Liver (tissue), 9 donors: ENCODE results near the gene C16orf74. TPM values are rescaled to one million over a fixed set of nuclear protein-coding genes. Genes with fewer than 3 reads are reported as not detected.

Source experiments
- DNase-seq: peaks from one replicate; pipeline ENCODE4 v3.0.0-alpha.2; 2017; ENCODE audit warnings: low spot score
- H3K27ac ChIP-seq, 2 donors: one replicate each; pipeline ENCODE4 v1.7.0; 2013; ENCODE audit warnings: inconsistent platforms in 2 of 2, low read length in 2 of 2, control low read depth in 1 of 2, low read depth in 1 of 2, mild to moderate bottlenecking in 1 of 2
- H3K27me3 ChIP-seq, 4 donors: one replicate each; pipeline versions ENCODE4 v1.6.1 to v1.7.0; 2013; ENCODE audit warnings: low read length in 3 of 4, inconsistent platforms in 1 of 4, mild to moderate bottlenecking in 1 of 4, moderate library complexity in 1 of 4; ENCODE audit not compliant: control insufficient read depth in 4 of 4, insufficient read depth in 4 of 4
- H3K36me3 ChIP-seq, 4 donors: one replicate each; pipeline versions ENCODE4 v1.6.1 to v1.7.0; 2013; ENCODE audit warnings: low read length in 3 of 4, mild to moderate bottlenecking in 3 of 4, low read depth in 1 of 4, moderate library complexity in 1 of 4; ENCODE audit not compliant: control insufficient read depth in 4 of 4, insufficient read depth in 3 of 4
- H3K4me1 ChIP-seq, 4 donors: one replicate each; pipeline versions ENCODE4 v1.6.1 to v1.7.0; 2013; ENCODE audit warnings: low read length in 3 of 4, mild to moderate bottlenecking in 3 of 4, moderate library complexity in 1 of 4; ENCODE audit not compliant: control insufficient read depth in 4 of 4, insufficient read depth in 4 of 4
- H3K4me3 ChIP-seq, 3 donors: one replicate each; pipeline versions ENCODE4 v1.6.1 to v1.7.0; 2013; ENCODE audit warnings: low read length in 3 of 3, control low read depth in 1 of 3, low read depth in 1 of 3, mild to moderate bottlenecking in 1 of 3
- H3K9ac ChIP-seq, 2 donors: one replicate each; pipeline ENCODE4 v1.7.0; 2013; ENCODE audit warnings: low read length in 2 of 2, mild to moderate bottlenecking in 2 of 2, moderate library complexity in 2 of 2, control low read depth in 1 of 2, low read depth in 1 of 2
- H3K9me3 ChIP-seq, 4 donors: one replicate each; pipeline versions ENCODE4 v1.6.1 to v1.7.0; 2013; ENCODE audit warnings: low read length in 3 of 4; ENCODE audit not compliant: control insufficient read depth in 4 of 4
- EGR1 ChIP-seq, 2 donors: IDR thresholded peaks; 2 replicates each; pipeline ENCODE4 v1.6.1; 2016 to 2018; ENCODE audit warnings: antibody characterized with exemption in 2 of 2, low read depth in 2 of 2
- FOXA1 ChIP-seq: IDR thresholded peaks from 2 replicates; pipeline ENCODE4 v1.6.1; 2016; ENCODE audit warnings: antibody characterized with exemption
- FOXA2 ChIP-seq: IDR thresholded peaks from 2 replicates; pipeline ENCODE4 v1.6.1; 2016; ENCODE audit warnings: antibody characterized with exemption
- GABPA ChIP-seq, 2 donors: IDR thresholded peaks in 1 of 2; conservative IDR thresholded peaks in 1 of 2; 2 replicates each; pipeline ENCODE4 v1.6.1; 2016; ENCODE audit warnings: antibody characterized with exemption in 2 of 2, mild to moderate bottlenecking in 1 of 2, moderate library complexity in 1 of 2
- HNF4A ChIP-seq, 2 donors: conservative IDR thresholded peaks; 2 replicates each; pipeline ENCODE4 v1.6.1; 2016; ENCODE audit warnings: antibody characterized with exemption in 2 of 2, mild to moderate bottlenecking in 2 of 2
- HNF4G ChIP-seq: IDR thresholded peaks from 2 replicates; pipeline ENCODE4 v1.6.1; 2016; ENCODE audit warnings: antibody characterized with exemption
- JUND ChIP-seq, 2 donors: IDR thresholded peaks; 2 replicates each; pipeline ENCODE4 v1.6.1; 2016; ENCODE audit warnings: antibody characterized with exemption in 2 of 2
- NR2F2 ChIP-seq: IDR thresholded peaks from 2 replicates; pipeline ENCODE4 v1.6.1; 2016; ENCODE audit warnings: antibody characterized with exemption
- RAD21 ChIP-seq, 2 donors: IDR thresholded peaks; 2 replicates each; pipeline ENCODE4 v1.6.1; 2016; ENCODE audit warnings: antibody characterized with exemption in 2 of 2, mild to moderate bottlenecking in 2 of 2
- RXRA ChIP-seq, 2 donors: IDR thresholded peaks; 2 replicates each; pipeline ENCODE4 v1.6.1; 2017 to 2018; ENCODE audit warnings: antibody characterized with exemption in 2 of 2, mild to moderate bottlenecking in 1 of 2
- SP1 ChIP-seq: IDR thresholded peaks from 2 replicates; pipeline ENCODE4 v1.6.1; 2018; ENCODE audit warnings: antibody characterized with exemption, mild to moderate bottlenecking
- TAF1 ChIP-seq: conservative IDR thresholded peaks from 2 replicates; pipeline ENCODE4 v1.6.1; 2016; ENCODE audit warnings: antibody characterized with exemption, mild to moderate bottlenecking
- YY1 ChIP-seq: IDR thresholded peaks from 2 replicates; pipeline ENCODE4 v1.6.1; 2016; ENCODE audit warnings: antibody characterized with exemption, mild to moderate bottlenecking
- whole genome bisulfite sequencing: extraction: QIAGEN DNeasy Blood & Tissue Kit; methylation state at CpG from one replicate; pipeline ENCODE4 v1.1.7; 2013; 5-methylcytosine and 5-hydroxymethylcytosine counted together
- polyA plus RNA-seq, 2 donors: library from polyadenylated mRNA; stranded (reverse) in 1 of 2; unstranded in 1 of 2; fragments of 200-250 nt in 1 of 2; fragments of >200 nt in 1 of 2; fragmentation: Nextera tagmentation in 1 of 2; extraction: Ambion mirVana in 1 of 2; gene quantifications; one replicate each; pipeline versions ENCODE4 v1.2.1 to v1.2.3, GENCODE V29; 2013 to 2015
- total RNA-seq, 2 donors: library from RNA; depleted of rRNA; stranded (reverse); fragments of >200 nt; gene quantifications; one replicate each; pipeline ENCODE4 v1.2.3, GENCODE V29; 2014
- TF ChIP-seq, protein P1 (sequence below): IDR thresholded peaks from 2 replicates; pipeline ENCODE4 v1.6.1; 2016; ENCODE audit warnings: antibody characterized with exemption
- TF ChIP-seq, protein P2 (sequence below): IDR thresholded peaks from 2 replicates; pipeline ENCODE4 v1.6.1; 2016; ENCODE audit warnings: antibody characterized with exemption
- TF ChIP-seq, protein P3 (sequence below): fragments of 150-350 bp; IDR thresholded peaks from 2 replicates; pipeline ENCODE4 v1.5.1; 2017; ENCODE audit warnings: improper control_type of control experiment, low read depth, low read length; ENCODE audit not compliant: missing input control
- TF ChIP-seq, protein P4 (sequence below): IDR thresholded peaks from 2 replicates; pipeline ENCODE4 v1.6.1; 2016; ENCODE audit warnings: antibody characterized with exemption, mild to moderate bottlenecking
- TF ChIP-seq, protein P5 (sequence below): IDR thresholded peaks from 2 replicates; pipeline ENCODE4 v1.6.1; 2016; ENCODE audit warnings: antibody characterized with exemption
- donor health status: healthy.
- donor health status: healthy.
- donor health status: healthy.
- donor health status: healthy.
- donor health status: healthy.

Gene C16orf74
- total and polyA plus RNA-seq, 4 donors, result 0.37 to 0.75 (median 0.43) TPM

DNA sequence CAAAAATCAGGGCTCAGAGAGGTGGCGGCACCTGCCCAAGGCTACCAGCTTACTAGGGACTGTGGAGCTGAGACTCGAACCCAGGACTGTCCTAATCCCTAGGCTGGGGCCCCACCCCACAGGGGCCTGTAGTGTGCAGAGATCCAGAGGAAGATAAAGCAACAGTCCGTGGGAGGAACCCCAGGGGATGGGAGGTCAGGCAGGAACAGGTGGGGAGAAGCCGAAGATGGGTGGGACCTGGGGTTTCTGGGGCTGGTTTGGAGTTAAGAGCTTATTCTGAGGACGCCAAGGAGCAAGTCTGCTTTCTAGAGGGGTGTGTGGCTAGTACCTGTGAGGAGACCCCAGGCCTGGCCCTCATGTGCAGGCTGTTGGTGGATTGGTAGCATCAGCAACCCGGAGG lies 14.9 kb downstream of the C16orf74 start:
- H3K27ac ChIP-seq, result no peak overlapping the region
- H3K4me1 ChIP-seq, result no peaks in the 10 kb centered on the region
- no peaks in the 10 kb centered on the region for H3K27me3 ChIP-seq
- no peak overlapping the region for H3K4me3 ChIP-seq
- no peaks in the 10 kb centered on the region for H3K36me3 ChIP-seq
- TF ChIP-seq FOXA2 (no peak), HNF4A (conservative IDR thresholded peaks at IDR 0.05) (no peak), GABPA (IDR thresholded peaks at IDR 0.05 in 1 of 2, conservative IDR thresholded peaks at IDR 0.05 in 1 of 2) (no peak), JUND (IDR thresholded peaks at IDR 0.05) (no peak), EGR1 (IDR thresholded peaks at IDR 0.05; ENCODE audit: low read depth in 2 of 2) (no peak), YY1 (no peak), FOXA1 (no peak), HNF4G (no peak), SP1 (no peak), RAD21 (IDR thresholded peaks at IDR 0.05) (no peak), RXRA (IDR thresholded peaks at IDR 0.05) (no peak), NR2F2 (no peak), TAF1 (no peak)
- TF ChIP-seq, protein P1, sequence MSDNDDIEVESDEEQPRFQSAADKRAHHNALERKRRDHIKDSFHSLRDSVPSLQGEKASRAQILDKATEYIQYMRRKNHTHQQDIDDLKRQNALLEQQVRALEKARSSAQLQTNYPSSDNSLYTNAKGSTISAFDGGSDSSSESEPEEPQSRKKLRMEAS, result no peak
- TF ChIP-seq, protein P2, sequence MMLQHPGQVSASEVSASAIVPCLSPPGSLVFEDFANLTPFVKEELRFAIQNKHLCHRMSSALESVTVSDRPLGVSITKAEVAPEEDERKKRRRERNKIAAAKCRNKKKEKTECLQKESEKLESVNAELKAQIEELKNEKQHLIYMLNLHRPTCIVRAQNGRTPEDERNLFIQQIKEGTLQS, result no peak
- WGBS, result 75% methylated on average over 6 of the region's 6 CpGs
- no peaks in the 10 kb centered on the region for H3K9me3 ChIP-seq
- H3K9ac ChIP-seq, result no peak overlapping the region
- DNase-seq, result no peak

DNA sequence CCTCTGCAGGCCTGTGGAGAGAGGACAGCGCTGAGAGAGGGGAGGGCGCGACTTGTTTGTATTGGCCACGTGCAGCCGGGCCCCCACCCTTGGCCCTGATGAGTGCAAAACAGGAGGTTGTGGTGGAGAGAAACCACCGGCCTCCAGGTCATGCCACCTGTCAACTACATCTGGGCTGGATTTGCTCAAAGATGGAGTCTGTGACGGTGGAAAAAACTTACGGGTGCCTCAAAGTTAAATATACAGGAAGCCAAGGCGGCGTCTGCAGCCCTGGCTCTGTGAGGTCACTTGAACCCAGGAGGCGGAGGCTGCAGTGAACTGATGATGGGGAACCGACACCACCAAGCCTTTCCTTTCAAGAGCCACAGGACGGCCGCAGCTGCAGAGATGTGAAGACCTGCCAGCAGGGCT lies 15.7 kb downstream of the C16orf74 start:
- Histone ChIP-seq H3K4me1 (no peaks in the 10 kb centered on the region), H3K9me3 (no peaks in the 10 kb centered on the region), H3K27me3 (no peaks in the 10 kb centered on the region), H3K36me3 (no peaks in the 10 kb centered on the region), H3K4me3 (no peak overlapping the region), H3K9ac (no peak overlapping the region), H3K27ac (no peak overlapping the region)
- no peak for DNase-seq
- no peak for TF ChIP-seq GABPA (IDR thresholded peaks at IDR 0.05 in 1 of 2, conservative IDR thresholded peaks at IDR 0.05 in 1 of 2)
- TF ChIP-seq SP1, result no peak
- TF ChIP-seq, protein P3, sequence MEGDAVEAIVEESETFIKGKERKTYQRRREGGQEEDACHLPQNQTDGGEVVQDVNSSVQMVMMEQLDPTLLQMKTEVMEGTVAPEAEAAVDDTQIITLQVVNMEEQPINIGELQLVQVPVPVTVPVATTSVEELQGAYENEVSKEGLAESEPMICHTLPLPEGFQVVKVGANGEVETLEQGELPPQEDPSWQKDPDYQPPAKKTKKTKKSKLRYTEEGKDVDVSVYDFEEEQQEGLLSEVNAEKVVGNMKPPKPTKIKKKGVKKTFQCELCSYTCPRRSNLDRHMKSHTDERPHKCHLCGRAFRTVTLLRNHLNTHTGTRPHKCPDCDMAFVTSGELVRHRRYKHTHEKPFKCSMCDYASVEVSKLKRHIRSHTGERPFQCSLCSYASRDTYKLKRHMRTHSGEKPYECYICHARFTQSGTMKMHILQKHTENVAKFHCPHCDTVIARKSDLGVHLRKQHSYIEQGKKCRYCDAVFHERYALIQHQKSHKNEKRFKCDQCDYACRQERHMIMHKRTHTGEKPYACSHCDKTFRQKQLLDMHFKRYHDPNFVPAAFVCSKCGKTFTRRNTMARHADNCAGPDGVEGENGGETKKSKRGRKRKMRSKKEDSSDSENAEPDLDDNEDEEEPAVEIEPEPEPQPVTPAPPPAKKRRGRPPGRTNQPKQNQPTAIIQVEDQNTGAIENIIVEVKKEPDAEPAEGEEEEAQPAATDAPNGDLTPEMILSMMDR, result no peak
- no peak for TF ChIP-seq FOXA1
- TF ChIP-seq, protein P2, result no peak
- no peak for TF ChIP-seq RXRA (IDR thresholded peaks at IDR 0.05)
- TF ChIP-seq, protein P1, result no peak
- no peak for TF ChIP-seq EGR1 (IDR thresholded peaks at IDR 0.05; ENCODE audit: low read depth in 2 of 2)
- no peak for TF ChIP-seq NR2F2
- TF ChIP-seq FOXA2, result no peak
- TF ChIP-seq, protein P4, sequence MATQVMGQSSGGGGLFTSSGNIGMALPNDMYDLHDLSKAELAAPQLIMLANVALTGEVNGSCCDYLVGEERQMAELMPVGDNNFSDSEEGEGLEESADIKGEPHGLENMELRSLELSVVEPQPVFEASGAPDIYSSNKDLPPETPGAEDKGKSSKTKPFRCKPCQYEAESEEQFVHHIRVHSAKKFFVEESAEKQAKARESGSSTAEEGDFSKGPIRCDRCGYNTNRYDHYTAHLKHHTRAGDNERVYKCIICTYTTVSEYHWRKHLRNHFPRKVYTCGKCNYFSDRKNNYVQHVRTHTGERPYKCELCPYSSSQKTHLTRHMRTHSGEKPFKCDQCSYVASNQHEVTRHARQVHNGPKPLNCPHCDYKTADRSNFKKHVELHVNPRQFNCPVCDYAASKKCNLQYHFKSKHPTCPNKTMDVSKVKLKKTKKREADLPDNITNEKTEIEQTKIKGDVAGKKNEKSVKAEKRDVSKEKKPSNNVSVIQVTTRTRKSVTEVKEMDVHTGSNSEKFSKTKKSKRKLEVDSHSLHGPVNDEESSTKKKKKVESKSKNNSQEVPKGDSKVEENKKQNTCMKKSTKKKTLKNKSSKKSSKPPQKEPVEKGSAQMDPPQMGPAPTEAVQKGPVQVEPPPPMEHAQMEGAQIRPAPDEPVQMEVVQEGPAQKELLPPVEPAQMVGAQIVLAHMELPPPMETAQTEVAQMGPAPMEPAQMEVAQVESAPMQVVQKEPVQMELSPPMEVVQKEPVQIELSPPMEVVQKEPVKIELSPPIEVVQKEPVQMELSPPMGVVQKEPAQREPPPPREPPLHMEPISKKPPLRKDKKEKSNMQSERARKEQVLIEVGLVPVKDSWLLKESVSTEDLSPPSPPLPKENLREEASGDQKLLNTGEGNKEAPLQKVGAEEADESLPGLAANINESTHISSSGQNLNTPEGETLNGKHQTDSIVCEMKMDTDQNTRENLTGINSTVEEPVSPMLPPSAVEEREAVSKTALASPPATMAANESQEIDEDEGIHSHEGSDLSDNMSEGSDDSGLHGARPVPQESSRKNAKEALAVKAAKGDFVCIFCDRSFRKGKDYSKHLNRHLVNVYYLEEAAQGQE, result no peak
- TF ChIP-seq RAD21 (IDR thresholded peaks at IDR 0.05), result no peak
- TF ChIP-seq, protein P5, sequence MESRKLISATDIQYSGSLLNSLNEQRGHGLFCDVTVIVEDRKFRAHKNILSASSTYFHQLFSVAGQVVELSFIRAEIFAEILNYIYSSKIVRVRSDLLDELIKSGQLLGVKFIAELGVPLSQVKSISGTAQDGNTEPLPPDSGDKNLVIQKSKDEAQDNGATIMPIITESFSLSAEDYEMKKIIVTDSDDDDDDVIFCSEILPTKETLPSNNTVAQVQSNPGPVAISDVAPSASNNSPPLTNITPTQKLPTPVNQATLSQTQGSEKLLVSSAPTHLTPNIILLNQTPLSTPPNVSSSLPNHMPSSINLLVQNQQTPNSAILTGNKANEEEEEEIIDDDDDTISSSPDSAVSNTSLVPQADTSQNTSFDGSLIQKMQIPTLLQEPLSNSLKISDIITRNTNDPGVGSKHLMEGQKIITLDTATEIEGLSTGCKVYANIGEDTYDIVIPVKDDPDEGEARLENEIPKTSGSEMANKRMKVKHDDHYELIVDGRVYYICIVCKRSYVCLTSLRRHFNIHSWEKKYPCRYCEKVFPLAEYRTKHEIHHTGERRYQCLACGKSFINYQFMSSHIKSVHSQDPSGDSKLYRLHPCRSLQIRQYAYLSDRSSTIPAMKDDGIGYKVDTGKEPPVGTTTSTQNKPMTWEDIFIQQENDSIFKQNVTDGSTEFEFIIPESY, result no peak
- TF ChIP-seq YY1, result no peak
- no peak for TF ChIP-seq HNF4G
- TF ChIP-seq HNF4A (conservative IDR thresholded peaks at IDR 0.05), result no peak
- TF ChIP-seq JUND (IDR thresholded peaks at IDR 0.05), result no peak
- TF ChIP-seq TAF1, result no peak
- 79% methylated on average over 14 of the region's 14 CpGs for WGBS
